Stomach (tissue), 4 donors: ENCODE results near the gene ARHGAP26.

Experiments
- POLR2A ChIP-seq, 4 donors: fragments of 450-650 bp; IDR thresholded peaks; one replicate each; pipeline ENCODE4 v1.6.1; 2016; ENCODE audit warnings: antibody characterized with exemption in 4 of 4, control low read depth in 2 of 4, mild to moderate bottlenecking in 1 of 4, moderate library complexity in 1 of 4
- TF ChIP-seq, protein P1 (sequence below), 7 experiments: fragments of 450-650 bp in 4 of 7; fragments of 200-600 bp in 3 of 7; sonication (generic) in 3 of 7; IDR thresholded peaks; one replicate each; pipeline ENCODE4 v1.5.1; 2016 to 2019; ENCODE audit warnings: antibody characterized with exemption in 7 of 7, control low read depth in 2 of 7, mild to moderate bottlenecking in 1 of 7

DNA sequence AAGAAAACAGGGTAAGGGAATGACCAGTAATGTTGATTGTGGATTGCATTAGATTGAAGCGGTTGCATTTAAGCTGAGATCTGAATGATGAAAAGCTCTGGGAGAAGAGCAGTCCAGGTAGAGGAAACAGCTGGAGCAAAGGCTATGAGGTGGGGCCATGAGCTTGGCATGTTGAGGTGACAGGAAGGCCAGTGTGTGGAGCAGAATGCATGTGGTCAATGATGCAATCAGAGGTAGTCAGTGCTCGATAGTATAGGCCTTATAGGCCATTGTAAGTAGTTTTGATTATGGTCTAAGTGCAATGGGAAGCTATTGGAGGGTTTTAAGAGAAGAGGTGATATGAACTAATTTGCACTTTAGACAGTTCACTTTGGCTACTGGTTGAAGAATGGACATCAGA lies 270.4 kb downstream of the ARHGAP26 start:
- TF ChIP-seq, protein P1, sequence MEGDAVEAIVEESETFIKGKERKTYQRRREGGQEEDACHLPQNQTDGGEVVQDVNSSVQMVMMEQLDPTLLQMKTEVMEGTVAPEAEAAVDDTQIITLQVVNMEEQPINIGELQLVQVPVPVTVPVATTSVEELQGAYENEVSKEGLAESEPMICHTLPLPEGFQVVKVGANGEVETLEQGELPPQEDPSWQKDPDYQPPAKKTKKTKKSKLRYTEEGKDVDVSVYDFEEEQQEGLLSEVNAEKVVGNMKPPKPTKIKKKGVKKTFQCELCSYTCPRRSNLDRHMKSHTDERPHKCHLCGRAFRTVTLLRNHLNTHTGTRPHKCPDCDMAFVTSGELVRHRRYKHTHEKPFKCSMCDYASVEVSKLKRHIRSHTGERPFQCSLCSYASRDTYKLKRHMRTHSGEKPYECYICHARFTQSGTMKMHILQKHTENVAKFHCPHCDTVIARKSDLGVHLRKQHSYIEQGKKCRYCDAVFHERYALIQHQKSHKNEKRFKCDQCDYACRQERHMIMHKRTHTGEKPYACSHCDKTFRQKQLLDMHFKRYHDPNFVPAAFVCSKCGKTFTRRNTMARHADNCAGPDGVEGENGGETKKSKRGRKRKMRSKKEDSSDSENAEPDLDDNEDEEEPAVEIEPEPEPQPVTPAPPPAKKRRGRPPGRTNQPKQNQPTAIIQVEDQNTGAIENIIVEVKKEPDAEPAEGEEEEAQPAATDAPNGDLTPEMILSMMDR (IDR thresholded peaks at IDR 0.05), result no peak
- TF ChIP-seq POLR2A (IDR thresholded peaks at IDR 0.05), result no peak
